Stimulated activated CD4-positive, alpha-beta T cell treated with anti-CD3 and anti-CD28 coated beads, TNF-alpha, amount 100 ng/mL, for 48 hours (primary cell): ENCODE results near the gene RBP7.
"Not testable (repeated sequence)": the region's sequence is repeated elsewhere in the genome, so short reads cannot be mapped to it uniquely, and the experiment has no call there.

Experiments
- DNase-seq, 3 donors: peaks; one replicate each; pipeline ENCODE4 v3.0.0-alpha.2; 2020; ENCODE audit warnings: low read depth in 3 of 3

The RBP7 gene

DNA sequence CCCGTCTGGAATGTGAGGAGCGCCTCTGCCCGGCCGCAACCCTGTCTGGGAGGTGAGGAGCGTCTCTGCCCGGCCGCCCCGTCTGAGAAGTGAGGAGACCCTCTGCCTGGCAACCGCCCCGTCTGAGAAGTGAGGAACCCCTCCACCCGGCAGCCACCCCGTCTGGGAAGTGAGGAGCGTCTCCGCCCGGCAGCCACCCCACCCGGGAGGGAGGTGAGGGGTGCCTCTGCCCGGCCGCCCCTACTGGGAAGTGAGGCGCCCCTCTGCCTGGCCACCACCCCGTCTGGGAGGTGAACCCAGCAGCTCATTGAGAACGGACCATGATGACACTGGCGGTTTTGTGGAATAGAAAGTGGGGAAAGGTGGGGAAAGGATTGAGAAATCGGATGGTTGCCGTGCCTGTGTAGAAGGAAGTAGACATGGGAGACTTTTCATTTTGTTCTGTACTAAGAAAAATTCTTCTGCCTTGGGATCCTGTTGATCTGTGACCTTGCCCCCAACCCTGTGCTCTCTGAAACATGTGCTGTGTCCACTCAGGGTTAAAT is 32.0 kb downstream of the RBP7 start:
- DNase-seq, result not testable (repeated sequence)

DNA sequence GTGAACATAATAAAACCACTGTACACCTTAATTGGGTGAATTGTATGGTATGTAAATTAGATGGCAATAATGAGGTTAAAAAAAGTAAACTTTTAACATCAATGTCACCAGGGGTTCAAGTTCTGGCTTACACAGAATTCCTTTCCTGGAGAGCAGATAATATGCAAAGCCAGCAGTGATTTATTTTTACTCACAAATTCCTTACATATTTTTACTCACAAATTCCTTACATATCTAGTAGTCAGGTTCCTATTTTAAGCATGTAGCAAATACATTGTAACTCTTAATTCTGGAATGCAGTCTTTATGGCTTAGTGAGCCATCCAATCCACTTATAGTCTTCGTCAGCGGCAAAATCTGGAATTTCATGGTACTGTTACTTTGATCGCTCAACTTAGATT is 34.4 kb downstream of the RBP7 start:
- no peak for DNase-seq

DNA sequence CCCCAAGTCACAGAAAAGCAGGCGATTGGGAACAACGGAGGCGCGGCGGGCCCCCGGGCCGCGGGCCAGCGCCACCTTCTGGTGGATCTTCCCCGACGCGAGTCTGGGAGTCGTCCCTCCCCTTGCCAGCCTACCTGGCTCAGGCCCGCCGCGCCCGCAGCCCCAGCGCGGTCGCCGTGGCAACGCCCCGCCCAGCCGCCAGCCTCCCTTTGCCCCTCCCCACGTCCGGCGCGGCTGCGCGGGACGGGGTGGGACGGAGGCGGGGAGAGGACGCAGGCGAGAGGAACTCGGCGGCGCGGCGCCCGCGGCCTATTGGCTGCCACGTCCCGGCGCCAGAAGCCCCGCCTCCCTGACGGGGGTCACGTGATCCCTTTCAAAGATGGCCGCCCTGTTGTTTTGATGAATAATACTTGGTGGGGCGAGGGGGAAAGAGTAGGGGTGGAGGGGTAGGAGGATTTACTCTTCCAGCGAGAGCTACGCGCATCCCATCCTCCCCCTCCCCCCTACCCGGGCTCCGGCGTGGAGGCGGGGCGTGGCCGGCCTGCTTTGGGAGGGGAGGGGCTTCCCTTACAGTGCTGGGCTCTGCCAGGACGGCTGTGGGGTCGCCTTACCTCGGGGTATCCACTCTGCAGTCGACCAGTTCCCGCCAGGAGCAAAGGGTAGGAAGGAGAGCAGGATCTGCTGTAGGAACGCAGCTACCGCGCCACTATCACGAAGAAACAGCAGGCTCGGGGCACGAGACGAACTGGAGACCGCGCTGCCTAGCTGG is 35.7 kb downstream of the RBP7 start, which contains the start of gene UBE4B:
Gene UBE4B, plus strand, starts transcription at position 369 of the 769 bp plus-strand sequence. CDS start 713 bp downstream, outside the sequence.
- DNase-seq, result peak; percentile 94 to 98 (median 98)

DNA sequence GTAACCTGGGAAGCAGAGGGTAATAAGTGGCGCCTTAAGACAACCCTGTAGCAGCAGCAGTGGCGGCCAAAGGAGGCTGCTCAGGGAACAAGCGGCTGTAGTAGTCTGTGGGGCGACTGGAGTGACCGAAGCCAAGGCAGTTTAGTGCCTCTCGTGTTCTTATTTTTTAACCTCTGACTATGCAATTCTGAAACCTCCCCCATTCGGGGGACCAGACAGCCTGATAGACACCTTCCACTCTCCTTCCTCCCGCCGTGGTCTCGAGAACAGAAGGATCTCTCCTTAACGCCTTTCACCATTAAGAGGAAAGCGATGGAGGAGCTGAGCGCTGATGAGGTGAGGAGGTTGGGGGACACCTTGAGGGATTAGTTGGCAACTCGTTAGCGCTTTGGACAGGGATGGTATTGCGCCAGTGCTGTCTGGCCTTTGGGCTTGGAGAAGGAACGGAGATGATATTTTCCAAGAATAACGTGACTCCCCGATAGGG is 36.4 kb downstream of the RBP7 start:
- DNase-seq, result peak in 2 of 3 donors; percentile 6 to 8

DNA sequence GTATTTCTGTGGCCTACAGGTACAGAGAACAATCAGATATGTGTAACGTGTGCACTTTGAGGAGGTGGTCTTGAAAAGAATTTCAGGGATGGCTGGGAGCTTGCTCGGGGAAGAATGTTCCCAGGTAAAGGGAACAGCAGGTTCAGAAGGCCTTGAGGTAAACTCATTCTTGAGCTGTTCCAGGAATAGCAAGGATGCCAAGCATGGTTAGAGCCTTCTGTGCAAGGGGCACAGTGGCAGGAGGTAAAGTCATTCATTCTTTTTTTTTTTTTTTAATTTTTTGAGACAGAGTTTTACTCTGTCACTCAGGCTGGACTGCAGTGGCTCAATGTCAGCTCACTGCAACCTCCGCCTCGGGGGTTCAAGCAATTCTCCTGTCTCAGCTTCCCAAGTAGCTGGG is 45.7 kb downstream of the RBP7 start:
- DNase-seq, result no peak

DNA sequence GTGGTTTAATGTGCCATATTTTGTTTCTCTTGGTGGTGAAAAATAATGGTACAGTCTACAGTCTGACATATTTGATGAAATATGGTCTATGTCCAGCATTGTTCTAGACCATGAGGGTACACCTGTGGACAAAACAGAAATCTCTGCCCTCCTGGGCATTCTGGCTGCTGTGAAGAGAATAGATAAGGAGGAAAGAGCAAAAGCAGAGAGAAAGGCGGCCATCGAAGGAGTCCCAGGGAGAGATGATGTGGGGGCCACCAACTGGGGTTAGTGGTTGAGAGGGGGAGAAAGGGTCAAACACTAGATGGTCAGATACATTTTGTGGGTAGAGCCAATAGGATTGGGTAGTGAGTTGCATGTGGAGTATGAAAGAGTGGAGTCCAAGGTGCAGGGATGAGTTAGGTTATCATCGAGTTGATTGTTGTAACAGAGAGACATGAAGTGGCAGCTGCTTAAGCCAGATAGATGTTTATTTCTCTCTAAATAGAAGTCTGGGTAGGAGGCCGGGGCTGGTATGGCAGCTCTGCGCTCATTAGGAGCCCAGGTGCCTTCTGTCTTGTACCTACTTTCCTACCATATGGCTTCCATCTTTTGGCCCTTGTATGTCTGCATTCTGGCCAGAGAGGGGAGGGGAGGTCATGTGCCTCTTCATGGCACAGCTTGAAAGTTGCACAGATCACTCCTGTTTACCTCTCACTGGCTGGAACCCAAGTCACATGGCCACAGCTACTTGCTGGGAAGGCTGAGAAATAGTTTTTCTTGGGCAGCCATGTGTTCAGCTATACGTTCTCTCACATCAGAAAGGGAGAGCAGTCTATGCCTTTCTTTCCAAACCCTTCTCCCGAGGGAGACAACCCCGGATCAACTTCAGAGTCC is 48.7 kb downstream of the RBP7 start:
- no peak for DNase-seq

DNA sequence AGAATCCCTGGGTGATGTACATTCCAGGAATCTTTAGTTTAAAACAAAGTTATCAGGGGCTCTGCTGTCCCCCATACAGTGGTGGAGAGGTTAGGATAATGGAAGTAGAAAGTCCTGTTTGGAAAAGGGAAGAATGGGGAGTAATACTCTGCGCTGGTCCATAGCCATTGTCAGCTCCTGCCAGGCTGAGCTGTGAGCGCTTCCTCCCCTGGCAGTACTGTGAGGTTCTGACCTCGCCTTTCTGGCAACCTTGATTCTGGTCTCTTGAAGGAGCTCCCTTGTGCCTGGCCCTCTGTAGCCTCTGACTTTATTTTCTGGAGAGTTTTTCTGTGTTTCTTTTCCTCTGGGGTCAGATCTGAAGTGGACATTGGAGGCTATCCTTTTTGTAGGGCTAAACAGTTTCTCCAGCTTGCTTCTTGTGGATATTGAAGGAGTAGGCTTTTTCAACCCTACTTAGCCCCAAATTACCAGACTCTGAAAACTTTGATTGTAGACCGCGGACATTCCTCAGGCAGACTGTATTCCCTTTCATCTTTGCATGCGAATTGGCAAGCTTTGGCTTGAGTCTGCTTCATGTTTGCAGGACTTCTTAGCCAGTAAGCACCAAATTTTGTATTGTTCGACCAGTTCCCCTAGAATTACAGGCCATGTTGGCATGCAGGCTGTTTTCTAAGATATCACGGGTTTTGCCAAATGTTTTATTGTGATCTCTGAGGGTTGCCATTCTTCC is 49.5 kb downstream of the RBP7 start:
- DNase-seq, result no peak

DNA sequence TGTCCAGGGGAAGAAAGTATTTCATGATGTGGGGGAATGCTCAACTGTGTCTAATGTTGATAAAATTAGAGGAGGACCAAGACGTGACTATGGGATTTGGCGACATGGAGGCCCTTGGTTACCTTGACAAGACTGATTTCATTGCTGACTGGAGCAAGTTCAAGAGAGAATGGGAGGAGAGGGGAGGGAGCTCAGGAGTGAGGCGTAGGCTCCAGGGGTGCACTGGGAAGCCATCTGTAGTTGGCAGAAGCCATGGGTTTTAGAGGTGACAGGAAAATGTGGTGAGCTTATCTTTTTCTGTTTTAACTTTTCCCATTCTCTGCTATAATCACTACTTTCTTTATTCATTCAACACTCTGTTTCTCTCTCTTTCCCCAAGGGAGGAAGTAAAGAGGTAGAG is 51.6 kb downstream of the RBP7 start:
- DNase-seq, result no peak

DNA sequence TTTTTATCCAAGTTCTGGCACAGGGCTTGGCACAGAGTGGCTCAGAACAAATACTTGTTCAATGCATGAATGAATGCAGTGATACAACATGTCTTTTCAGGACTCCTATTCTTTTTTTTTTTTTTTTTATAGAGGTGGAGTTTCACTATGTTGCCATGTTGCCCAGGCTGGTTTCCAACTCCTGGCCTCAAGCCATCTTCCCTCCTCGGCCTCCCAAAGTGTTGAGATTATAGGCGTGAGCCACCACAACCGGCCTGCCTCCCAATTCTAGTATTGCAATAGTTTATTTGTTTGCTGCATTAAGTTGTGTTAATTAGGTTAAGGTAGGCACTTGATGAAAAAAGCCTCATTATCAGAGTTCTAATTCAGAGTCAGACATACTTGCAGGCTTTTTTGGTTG is 53.6 kb downstream of the RBP7 start:
- no peak for DNase-seq

DNA sequence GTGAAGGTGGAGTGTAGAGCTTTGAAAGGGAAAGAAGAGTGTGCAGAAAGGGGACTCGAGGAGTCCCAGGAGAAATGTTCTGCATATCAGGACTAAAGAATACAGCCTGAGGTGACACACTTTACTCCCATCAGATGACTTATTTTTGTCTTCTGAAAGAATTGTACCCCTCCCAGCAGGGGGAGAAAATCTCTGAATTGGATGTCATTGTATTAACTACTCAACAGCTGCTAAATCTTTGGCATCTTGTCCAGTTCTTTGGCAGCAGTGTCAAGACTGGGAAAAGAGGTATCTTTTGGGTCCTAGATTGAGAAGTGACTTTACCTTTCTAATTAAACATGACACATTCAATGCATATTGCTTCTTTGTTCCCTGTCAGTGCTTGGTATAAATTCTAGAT is 54.6 kb downstream of the RBP7 start:
- no peak for DNase-seq

DNA sequence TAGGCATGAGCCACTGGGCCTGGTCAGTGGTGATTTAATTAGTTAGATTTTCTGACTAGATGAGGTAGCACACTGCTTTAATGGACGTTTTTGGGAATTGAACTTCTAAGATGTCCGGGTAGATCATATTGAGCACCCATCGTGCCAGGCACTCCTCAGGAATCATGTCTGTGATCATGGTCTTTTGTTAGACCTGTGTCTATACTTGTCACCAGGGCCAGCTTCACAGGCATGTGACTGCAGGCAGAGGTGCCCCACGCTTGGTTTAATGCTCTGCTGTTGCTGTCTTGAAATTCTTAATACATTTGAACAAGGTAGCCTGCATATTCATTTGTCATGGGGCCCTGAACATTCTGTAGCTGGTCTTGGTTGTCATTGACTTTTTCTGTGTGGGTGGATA is 55.3 kb downstream of the RBP7 start:
- no peak for DNase-seq

DNA sequence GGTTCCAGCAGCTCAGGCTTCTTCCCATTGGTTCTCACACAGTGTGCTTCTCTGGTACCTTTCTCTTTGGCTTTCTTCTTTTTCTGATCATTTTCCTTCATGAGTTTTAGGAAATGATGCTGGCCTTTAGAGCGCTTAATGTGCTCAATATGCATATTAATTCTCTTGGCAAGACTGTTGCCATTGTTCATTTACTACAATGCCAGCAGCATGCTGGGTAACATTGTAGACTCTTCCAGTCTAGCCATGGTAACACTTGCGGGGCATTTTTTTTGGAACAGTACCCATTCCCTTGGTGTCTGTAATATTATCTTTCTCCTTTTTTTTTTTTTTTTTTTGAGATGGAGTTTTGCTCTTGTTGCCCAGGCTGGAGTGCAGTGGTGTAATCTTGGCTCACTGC is 57.4 kb downstream of the RBP7 start:
- DNase-seq, result no peak

DNA sequence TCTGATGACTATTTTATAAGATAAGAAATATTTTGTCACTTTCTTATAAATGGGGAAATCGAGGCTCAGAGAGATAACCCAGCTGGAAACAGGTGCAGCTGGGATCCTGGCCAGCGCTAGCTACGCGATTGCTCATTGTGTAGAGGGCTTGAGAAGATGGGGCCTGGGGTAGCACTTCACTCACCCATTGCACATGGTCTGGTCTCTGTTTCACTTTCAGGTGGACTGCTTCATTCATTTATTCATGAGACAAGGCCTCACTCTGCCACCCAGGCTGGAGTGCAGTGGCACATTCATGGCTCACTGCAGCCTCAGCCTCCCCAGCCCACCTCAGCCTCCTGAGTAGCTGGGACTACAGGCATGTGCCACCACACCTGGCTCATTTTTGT is 59.6 kb downstream of the RBP7 start:
- DNase-seq, result no peak

DNA sequence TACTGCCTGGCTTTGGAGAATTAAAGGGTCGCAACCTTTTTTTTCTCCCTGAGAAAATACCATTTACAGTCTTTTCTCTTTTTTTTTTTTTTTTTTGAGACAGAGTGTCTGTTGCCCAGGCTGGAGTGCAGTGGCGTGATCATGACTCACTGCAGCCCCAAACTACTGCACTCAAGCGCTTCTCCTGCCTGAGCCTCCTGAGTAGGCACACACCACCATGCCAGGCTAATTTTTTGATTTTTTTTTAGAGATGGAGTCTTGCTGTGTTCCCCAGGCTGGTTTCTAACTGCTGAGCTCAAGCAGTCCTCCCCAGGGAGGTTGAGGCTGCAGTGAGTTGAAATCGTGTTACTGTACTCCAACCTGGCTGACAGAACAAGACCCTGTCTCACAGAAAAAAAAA is 60.3 kb downstream of the RBP7 start:
- no peak for DNase-seq

DNA sequence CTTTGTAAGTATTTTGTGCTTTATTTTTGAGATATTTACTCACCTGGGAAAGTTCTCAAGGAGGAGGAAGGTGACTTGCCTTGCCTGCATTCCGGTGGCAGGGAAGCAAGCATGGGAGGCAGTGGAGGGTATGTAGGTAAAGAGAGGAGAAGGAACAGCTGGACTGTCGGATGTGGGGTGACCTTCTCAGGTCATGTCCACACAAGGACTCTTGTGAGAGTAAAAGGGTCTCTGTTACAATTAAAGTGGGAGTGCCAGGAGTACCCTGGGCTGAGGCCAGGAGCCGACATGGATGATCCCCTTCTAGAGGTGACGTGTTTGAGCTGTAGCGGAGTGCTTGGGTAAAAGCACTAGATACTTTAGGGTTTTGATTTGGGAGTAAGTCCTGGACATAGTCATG is 60.8 kb downstream of the RBP7 start:
- DNase-seq, result no peak

DNA sequence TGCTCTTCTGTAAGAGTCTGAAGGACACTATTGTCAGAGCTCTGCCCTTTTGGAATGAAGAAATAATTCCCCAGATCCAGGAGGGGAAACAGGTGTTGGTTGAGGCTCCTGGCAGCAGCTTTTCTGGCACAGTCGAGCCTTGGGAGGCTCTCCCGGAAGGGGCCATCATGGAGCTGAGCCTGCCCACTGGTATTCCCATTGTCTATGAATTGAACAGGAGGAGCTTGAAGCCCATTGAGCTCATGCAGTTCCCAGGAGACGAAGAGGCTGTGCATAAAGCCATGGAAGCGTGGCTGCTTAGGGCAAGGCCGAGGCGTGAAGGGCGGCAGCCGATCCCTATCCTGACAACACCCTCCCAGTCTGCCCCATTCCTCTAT is 62.3 kb downstream of the RBP7 start:
- no peak for DNase-seq

DNA sequence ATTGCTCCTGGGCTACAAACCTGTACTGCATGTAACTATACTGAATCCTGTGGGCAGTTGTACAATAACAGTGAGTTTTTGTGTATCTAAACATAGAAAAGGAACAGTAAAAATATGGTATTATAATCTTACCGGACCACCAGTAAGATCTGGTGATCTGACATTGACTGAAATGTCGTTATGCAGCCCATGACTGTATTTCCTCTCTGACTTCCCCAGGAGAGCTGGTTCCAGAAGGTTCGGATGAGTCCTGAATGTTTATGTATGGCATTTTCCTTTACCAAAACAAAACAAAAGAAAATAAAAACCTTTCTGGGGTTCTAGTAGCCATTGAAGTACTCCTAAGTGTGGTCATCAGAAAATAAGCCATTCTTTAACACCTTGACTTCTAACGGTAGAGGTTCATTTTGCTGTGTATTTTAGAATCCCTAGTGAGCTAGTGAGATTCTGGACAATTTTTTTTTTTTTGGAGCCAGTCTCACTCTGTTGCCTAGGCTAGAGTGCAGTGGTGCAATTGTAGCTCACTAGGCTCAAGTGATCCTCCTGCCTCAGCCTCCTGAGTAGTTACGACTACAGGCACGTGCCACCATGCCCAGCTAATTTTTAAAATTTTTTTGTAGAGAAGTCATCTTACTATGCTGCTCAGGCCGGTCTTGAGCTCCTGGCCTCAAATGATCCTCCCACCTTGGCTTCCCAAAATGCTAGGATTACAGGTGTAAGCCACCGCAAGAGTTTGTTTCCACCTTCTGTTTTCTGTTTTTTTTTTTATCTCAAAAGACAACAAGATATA is 63.5 kb downstream of the RBP7 start:
- no peak for DNase-seq

DNA sequence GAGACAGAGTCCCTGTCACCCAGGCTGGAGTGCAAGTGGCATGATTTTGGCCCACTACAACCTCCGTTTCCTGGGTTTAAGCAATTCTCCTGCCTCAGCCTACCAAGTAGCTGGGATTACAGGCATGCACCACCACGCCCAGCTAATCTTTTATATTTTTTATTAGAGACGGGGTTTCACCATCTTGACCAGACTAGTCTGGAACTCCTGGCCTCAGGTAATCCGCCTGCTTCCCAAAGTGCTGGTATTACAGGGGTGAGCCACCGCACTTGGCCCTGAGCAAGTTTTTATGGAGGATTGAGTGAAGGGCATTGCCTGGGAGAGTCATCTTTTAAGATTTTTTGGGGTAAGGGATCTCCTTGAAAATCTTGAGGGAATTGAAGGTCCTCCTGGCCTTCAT is 64.2 kb downstream of the RBP7 start:
- DNase-seq, result no peak

DNA sequence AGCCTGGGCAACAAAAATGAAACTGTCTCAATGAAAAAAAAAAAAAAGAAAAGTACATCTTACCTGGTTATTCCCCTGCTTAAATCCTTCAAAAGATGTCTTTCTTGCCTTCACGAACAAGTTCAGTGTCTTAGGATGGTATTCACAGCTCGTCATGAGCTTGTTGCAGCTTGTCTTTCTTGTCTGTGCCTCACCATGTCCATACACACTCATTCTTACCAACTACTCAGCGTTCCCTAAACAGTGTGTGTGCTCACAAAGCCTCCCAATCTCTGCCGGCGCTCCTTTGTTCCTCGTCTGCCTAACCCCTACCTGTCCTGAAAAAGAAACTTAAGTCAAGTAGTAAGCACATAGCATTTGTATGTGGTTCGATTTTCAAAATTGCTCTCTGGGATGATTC is 66.8 kb downstream of the RBP7 start:
- no peak for DNase-seq

DNA sequence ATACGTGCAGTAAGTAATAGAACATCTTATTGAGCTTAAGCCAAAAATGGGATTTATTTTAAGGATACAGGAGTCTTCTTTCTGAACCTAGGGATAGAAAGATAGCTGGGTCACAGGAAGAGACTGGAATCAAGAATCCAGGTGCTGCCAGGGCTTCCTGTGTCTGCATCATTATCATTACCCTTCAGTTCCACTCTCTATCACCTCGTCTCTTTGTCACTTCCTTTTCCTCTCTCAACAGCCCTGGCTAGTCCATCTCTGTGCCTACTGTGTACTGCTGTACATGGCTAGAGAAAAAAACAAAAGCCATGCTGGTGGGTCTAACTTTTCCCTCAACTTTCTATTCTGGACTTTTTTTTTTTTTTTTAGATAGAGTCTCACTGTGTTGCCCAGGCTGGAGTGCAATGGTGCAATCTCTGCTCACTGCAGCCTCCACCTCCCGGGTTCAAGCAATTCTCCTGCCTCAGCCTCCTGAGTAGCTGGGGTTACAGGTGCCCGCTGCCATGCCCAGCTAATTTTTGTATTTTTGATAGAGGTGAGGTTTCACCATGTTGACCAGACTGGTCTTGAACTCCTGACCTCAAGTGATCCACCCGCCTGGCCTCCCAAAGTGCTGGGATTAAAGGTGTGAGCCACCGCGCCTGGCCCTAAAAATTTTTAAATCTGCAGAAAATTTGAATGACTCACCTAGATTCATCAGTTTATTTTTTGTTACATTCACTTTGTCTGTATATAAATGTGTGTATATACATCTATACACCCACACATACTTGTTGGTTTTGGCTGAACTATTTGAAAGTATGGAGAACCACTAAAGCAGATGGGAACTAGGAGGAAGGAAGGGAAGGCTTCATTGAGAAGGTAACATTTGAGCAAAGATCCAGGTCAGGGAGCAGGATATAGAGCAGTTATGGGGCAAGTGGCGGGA is 67.7 kb downstream of the RBP7 start:
- no peak for DNase-seq
